SU-DHL-6 (cell line): ENCODE measurements around the gene MMRN1.

ENCODE experiments used
- H2AFZ ChIP-seq: fragments of 200-600 bp; sonication (generic); 2 replicates; pipeline ENCODE4 v1.6.1; 2014; ENCODE audit warnings: low read depth, mild to moderate bottlenecking, moderate library complexity, mixed read lengths, antibody characterized with exemption, low read length; ENCODE audit not compliant: severe bottlenecking
- H3F3A ChIP-seq: fragments of 200-600 bp; shearing (Covaris generic); 2 replicates; pipeline ENCODE4 v1.6.0; 2016; ENCODE audit warnings: antibody characterized with exemption, mild to moderate bottlenecking; ENCODE audit not compliant: insufficient read depth
- H3K27ac ChIP-seq: fragments of 200-600 bp; sonication (generic); 2 replicates; pipeline ENCODE4 v1.5.1; 2016; ENCODE audit warnings: low read depth, mild to moderate bottlenecking, low read length, moderate library complexity, mixed read lengths
- H3K27me3 ChIP-seq: fragments of 200-600 bp; sonication (generic), shearing (Covaris generic); 2 replicates; pipeline ENCODE4 v1.6.0; 2014; ENCODE audit warnings: mild to moderate bottlenecking, low read length
- H3K36me3 ChIP-seq: fragments of 200-600 bp; sonication (generic); 2 replicates; pipeline ENCODE4 v1.6.1; 2014; ENCODE audit warnings: mild to moderate bottlenecking, low read length, mixed read lengths
- H3K4me2 ChIP-seq: fragments of 300-600, 200-600 bp; shearing (Covaris generic), sonication (generic); 2 replicates; pipeline ENCODE4 v1.6.0; 2014; ENCODE audit warnings: low read length, low read depth, mild to moderate bottlenecking; ENCODE audit not compliant: poor library complexity, severe bottlenecking
- H3K4me3 ChIP-seq: fragments of 200-600 bp; sonication (generic); 2 replicates; pipeline ENCODE4 v1.5.1; 2014; ENCODE audit warnings: antibody characterized with exemption, low read length, mild to moderate bottlenecking, mixed read lengths; ENCODE audit not compliant: insufficient read depth, poor library complexity, severe bottlenecking
- H3K79me2 ChIP-seq: fragments of 200-600 bp; sonication (generic); 2 replicates; pipeline ENCODE4 v1.6.1; 2014; ENCODE audit warnings: mild to moderate bottlenecking, low read length, moderate library complexity; ENCODE audit not compliant: insufficient read depth
- H3K9ac ChIP-seq: fragments of 200-600 bp; sonication (generic); 2 replicates; pipeline ENCODE4 v1.7.0; 2014; ENCODE audit warnings: mild to moderate bottlenecking, low read length
- H3K9me2 ChIP-seq: fragments of 200-600 bp; sonication (generic); replicated peaks from 2 replicates; pipeline ENCODE4 v1.6.1; 2014; ENCODE audit warnings: low read length; ENCODE audit not compliant: insufficient read depth
- H3K9me3 ChIP-seq: fragments of 200-600 bp; sonication (generic); 2 replicates; pipeline ENCODE4 v1.6.1; 2014; ENCODE audit warnings: low read length, mixed read lengths; ENCODE audit not compliant: insufficient read depth
- H4K20me1 ChIP-seq: fragments of 200-600 bp; sonication (generic); 2 replicates; pipeline ENCODE4 v1.6.1; 2014; ENCODE audit warnings: low read depth, mild to moderate bottlenecking, antibody characterized with exemption, low read length, moderate library complexity, mixed read lengths
- CTCF ChIP-seq: fragments of 200-600 bp; sonication (generic); IDR thresholded peaks from one replicate; pipeline ENCODE4 v1.5.1; 2017; ENCODE audit warnings: antibody characterized with exemption, mild to moderate bottlenecking, low read length, moderate library complexity; ENCODE audit not compliant: insufficient read depth, poor library complexity, severe bottlenecking
- EZH2phosphoT487 ChIP-seq: fragments of 200-600 bp; sonication (generic), shearing (Covaris generic); conservative IDR thresholded peaks from 2 replicates; pipeline ENCODE4 v1.6.1; 2018; ENCODE audit warnings: mild to moderate bottlenecking, antibody characterized with exemption, low read length, moderate library complexity, mixed read lengths

MMRN1 gene

GRCh38 chr4:89860971-89861370 is 33.7 kb upstream of the MMRN1 start:
- no peaks in the 10 kb centered on the region for H3F3A ChIP-seq
- H3K36me3 ChIP-seq, result no peaks in the 10 kb centered on the region
- H3K9me3 ChIP-seq, result no peaks in the 10 kb centered on the region
- TF ChIP-seq CTCF, result no peak
- TF ChIP-seq EZH2phosphoT487, result no peak
- no peaks in the 10 kb centered on the region for H4K20me1 ChIP-seq
- no peak overlapping the region for H3K9ac ChIP-seq
- H3K27ac ChIP-seq, result no peak overlapping the region
- H3K4me2 ChIP-seq, result no peak overlapping the region
- no peaks in the 10 kb centered on the region for H3K27me3 ChIP-seq
- no peak overlapping the region for H2AFZ ChIP-seq
- H3K4me3 ChIP-seq, result no peak overlapping the region
- H3K79me2 ChIP-seq, result no peaks in the 10 kb centered on the region
- no peaks in the 10 kb centered on the region for H3K9me2 ChIP-seq

- Histone ChIP-seq H3K79me2 (no peaks in the 10 kb centered on the region), H4K20me1 (no peaks in the 10 kb centered on the region), H3K36me3 (no peaks in the 10 kb centered on the region), H3K27me3 (no peaks in the 10 kb centered on the region), H3K9ac (no peak overlapping the region), H3K9me3 (no peaks in the 10 kb centered on the region), H3K9me2 (no peaks in the 10 kb centered on the region), H3F3A (no peaks in the 10 kb centered on the region), H3K4me2 (no peak overlapping the region), H3K27ac (no peak overlapping the region), H2AFZ (no peak overlapping the region), H3K4me3 (no peak overlapping the region)
- no peak for TF ChIP-seq EZH2phosphoT487
- no peak for TF ChIP-seq CTCF
These were observed 31.1 kb upstream of the MMRN1 start for GRCh38 chr4:89863533-89863932.

- H3K4me3 ChIP-seq, result no peak overlapping the region
- no peaks in the 10 kb centered on the region for H4K20me1 ChIP-seq
- H2AFZ ChIP-seq, result no peak overlapping the region
- no peaks in the 10 kb centered on the region for H3K36me3 ChIP-seq
- TF ChIP-seq EZH2phosphoT487, result no peak
- TF ChIP-seq CTCF, result no peak
- H3K27me3 ChIP-seq, result no peaks in the 10 kb centered on the region
- no peak overlapping the region for H3K27ac ChIP-seq
- H3K9ac ChIP-seq, result no peak overlapping the region
- H3K9me3 ChIP-seq, result no peaks in the 10 kb centered on the region
- no peaks in the 10 kb centered on the region for H3F3A ChIP-seq
- H3K4me2 ChIP-seq, result no peak overlapping the region
- no peaks in the 10 kb centered on the region for H3K9me2 ChIP-seq
- no peaks in the 10 kb centered on the region for H3K79me2 ChIP-seq
These were observed 26.4 kb upstream of the MMRN1 start for GRCh38 chr4:89868276-89868675.
